Endometrial microvascular endothelial cells (primary cell): ENCODE data around the gene GLCE. TPM values are rescaled to one million over a fixed set of nuclear protein-coding genes. Genes with fewer than 3 reads are reported as not detected.
"Not testable (repeated sequence)": the region's sequence is repeated elsewhere in the genome, so short reads cannot be mapped to it uniquely, and the experiment has no call there.

Source experiments
- in situ Hi-C: cut with HindIII; loops from 2 replicates; pipeline ENCODE4 v1.10.0; 2017; ENCODE audit warnings: low sequenced_read_pairs, low pct_unique_long_range_greater_than_20kb; ENCODE audit errors: inconsistent ontology term
- total RNA-seq: library from RNA; depleted of rRNA; stranded (reverse); fragments of >200 nt; gene quantifications from one replicate; pipeline ENCODE4 v1.2.3, GENCODE V29; 2015; ENCODE audit errors: inconsistent ontology term

Gene GLCE
- total RNA-seq, 1 donor from 2014 or later, result 103 TPM

DNA sequence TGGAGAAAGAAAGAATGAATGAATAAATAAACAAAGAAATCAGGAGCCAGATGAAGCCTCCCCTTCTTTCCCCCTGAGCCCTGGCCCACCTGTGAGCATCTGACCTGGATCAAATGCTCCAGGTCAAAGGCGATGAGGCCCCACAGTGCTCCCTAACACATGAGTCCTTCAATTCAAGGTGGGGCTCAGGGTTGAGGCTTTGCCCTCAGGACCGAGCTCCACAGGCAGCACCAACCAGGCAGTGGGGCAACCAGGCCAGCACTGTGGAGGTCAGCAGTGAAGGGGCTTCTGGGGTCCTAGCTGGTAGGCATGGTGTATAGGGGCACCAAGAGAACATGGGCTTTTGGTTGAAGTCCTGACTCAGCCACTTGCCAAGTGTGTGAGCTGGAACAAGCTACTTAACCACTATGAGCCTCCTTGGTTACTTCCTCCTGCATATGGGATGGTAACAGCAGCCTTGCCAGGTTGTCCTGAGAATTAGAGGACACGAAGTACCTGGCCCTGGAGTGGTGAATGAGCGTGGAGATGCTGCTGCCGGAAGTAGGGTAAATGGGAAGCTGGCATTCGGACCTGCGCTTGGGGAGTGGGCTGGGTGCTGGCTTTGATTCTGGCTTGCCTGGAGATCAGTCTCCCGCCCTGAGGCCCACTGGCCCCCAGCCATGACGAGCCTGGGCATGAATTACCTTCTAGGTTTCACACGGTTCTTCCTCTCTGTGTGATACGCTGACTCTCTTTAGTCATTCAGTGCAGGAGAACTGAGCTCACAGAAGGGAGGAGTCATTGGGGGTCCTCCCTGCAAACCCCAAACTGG is 128.3 kb downstream of the GLCE start:
- in situ Hi-C loops, result no loop called here

DNA sequence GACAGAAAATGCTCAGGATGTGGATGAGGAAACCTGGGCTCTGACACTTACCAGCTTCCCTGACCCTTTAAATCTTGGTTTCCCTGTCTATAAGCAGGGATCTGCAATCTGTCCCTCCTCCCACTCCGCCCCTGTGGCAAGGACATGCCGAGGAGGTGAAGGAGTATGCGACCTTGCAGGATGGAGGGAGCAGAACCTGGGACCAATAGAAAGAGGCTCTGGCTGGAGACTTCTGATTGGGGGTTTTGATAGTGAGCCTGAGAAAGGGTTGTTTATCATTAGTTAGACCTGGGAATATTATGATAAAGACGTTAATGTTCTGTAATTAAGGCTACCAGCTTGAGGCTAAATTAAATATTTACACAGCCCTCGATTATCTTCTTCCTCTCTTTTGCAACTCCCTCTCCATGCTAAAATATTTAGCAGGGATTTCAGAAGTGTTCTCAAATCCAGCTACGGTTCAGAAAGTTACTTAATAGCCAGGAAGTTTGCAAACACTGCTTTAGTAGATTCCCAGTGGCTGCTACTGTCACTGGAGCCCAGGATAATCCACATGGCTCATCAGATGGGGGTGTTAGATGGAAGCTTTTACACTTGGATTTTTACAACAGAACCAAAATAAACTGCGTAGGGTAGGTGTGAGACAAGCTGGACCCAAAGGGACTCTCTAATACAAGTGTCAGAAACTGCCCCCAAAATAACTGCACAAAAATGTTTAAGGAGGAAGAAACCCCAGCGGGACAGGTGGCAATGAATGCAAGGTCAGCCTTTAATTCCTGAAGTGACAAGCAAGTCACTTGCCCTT is 129.1 kb downstream of the GLCE start:
- in situ Hi-C loops, result no loop called here

GRCh38 chr15:69290346-69291164 is 130.1 kb downstream of the GLCE start:
- in situ Hi-C loops, result no loop called here

GRCh38 chr15:69291651-69292050 is 131.2 kb downstream of the GLCE start:
- in situ Hi-C loops, result not testable (repeated sequence)

- in situ Hi-C loops, result no loop called here
Observed at GRCh38 chr15:69292826-69293420, 132.5 kb downstream of the GLCE start.

GRCh38 chr15:69293741-69294615 is 133.5 kb downstream of the GLCE start:
- in situ Hi-C loops, result no loop called here

DNA sequence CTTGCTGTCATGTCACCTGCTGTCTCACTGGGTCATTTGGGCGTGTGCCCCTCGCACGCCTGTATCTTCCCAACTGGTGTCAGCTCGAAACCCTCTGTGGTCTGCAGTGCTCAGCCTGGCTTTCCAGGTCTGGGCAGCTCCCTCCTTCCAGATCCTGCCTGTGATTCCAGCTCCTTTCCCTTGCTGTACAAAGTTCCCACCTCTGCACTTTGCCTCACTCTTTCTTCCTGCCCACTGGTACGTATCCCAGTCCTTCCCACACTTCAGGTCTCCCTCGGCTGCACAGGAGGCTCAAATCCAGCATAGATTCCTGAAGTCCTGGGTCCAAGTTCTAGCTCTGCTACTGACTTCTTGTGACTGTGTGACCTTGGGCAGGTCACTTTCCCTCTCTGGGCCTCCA is 136.2 kb downstream of the GLCE start:
- in situ Hi-C loops, result no loop called here

DNA sequence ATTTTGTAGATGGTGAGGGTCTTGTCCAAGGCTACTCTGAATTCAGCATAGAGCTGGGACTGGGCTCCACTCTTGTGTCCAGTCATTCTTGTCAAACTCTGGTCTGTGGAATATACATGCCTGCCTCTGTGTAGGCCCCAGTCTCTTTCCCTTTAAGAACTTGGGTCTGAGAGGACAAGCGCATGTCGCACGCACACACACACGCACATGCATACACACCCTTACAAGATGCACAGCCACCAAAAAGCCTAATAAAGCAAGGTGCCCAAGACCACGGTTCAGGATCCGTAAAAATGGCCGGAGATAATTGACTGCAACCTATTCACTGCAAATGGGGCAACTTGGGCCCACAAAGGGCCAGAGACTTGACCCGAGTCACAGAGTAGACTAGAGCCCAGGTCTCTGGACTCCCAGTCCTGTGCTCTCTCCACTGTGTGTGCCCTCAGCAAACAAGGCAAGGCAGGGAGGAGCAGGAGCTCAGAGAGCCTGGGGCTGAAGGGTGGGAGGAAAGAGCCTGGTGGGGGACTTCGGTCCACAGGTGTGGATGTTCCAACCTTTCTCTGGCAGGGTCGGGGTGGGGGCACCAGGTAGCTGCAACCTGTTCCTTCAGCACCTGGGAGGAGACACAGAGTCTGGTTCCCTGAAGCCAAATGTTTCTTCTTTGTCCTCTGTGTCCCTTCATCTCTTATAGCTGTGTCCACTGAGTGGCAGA is 137.4 kb downstream of the GLCE start:
- in situ Hi-C loops, result no loop called here

- in situ Hi-C loops, result no loop called here
Observed at GRCh38 chr15:69298354-69298696, 137.9 kb downstream of the GLCE start.

DNA sequence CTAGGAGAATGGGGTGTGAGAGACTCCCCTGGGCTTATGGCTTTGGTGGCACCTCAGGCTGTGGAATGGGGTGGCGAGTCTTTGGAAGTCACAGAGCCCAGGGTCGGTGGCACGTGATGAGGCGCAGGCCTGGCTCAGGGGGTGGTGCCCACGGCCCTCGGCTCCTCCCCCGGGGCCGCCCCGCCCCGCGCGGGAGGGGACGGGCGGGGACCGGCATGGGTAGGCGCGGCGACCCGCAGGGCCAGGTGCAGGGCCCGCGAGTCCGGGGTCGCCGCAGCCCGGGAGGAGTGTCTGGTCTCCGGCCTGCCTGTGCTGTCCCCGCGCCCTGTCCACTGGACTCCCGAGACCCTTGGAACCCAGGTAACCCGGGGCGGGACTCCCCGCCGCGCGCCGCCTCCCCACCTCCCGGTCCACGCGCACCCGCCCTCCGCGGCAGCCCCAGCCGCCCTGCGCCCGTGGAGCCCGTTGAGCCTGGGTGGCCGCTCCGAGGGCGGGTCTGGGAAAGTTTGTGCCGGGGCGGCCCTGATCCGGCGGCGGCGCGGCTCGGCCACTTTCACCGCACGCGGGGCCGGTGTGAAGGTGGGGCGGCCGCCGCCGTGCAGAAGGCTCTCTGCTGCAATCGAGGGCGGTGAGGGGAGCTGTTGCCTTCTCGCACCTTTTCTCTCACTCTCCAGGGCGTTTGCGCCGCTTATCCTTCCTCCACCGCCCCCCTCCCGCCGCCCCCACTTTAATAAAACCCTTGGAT is 138.4 kb downstream of the GLCE start, which contains the start of gene PAQR5:
PAQR5 (plus strand) TSS at position 216 of the 745 bp plus-strand sequence. CDS start 61,169 bp downstream, outside the sequence.
- in situ Hi-C loops, result no loop called here

DNA sequence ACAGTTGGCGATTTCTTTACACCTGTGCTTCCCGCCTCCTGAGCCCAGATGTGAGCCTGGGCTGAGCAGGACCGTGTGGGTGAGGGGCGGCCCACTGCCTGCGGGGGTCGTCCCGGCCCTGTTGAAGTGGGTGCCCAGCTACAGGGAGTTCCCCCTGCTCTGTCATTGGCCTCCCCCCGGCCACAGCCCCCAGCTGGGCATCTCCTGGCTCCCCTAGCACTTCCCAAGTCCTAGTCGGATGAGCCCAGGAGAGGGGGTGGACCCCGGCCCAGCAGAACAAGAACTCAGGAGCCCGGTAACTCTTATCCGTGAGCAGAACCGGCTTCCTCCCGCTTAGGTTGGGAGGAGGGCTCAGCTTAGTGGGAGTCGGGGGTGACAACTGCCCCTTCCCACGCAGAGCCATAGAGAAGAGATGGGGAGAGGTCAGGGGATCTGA is 139.0 kb downstream of the GLCE start:
- in situ Hi-C loops, result no loop called here

GRCh38 chr15:69299943-69300588 is 139.6 kb downstream of the GLCE start:
- in situ Hi-C loops, result no loop called here

- in situ Hi-C loops, result not testable (repeated sequence)
Observed at GRCh38 chr15:69301101-69301500, 140.7 kb downstream of the GLCE start.

GRCh38 chr15:69302087-69302486 is 141.7 kb downstream of the GLCE start:
- in situ Hi-C loops, result not testable (repeated sequence)

- in situ Hi-C loops, result no loop called here
Observed at GRCh38 chr15:69302929-69303328, 142.5 kb downstream of the GLCE start.
